K562 (cell line): ENCODE measurements around the gene CACNA2D3. TPM values are rescaled to one million over a fixed set of nuclear protein-coding genes. Genes with fewer than 3 reads are reported as not detected.

Source experiments
- ATAC-seq: fragments of 200-7000 bp; cut with Tn5 transposase; 3 replicates; pipeline ENCODE4 v1.9.1; 2020; ENCODE audit warnings: moderate library complexity
- BruUV-seq: library from RNA; stranded (reverse); fragments of 400-500 nt; replicated peaks from 2 replicates; lab custom pipeline; 2021; lab: Mats Ljungman, UMichigan
- CTCF ChIA-PET: fragments of 300-600 bp; formaldehyde crosslinking; extraction: SDS; loops from one replicate; lab custom pipeline; 2021; ENCODE audit warnings: low intra/inter-chr PET ratio; lab: Yijun Ruan, JAX
- POLR2A ChIA-PET: fragments of 300-600, 350-650 bp; sonication (Branson Sonifier 250); formaldehyde crosslinking; extraction: SDS; loops from one replicate; lab custom pipeline; 2021; ENCODE audit warnings: antibody characterized with exemption, inconsistent platforms; lab: Yijun Ruan, JAX
- DNase-seq, 4 experiments: peaks; one replicate each; pipeline versions ENCODE4 v3.0.0 to v3.0.0-alpha.2; 2011 to 2018; ENCODE audit warnings: low spot score in 3 of 4, mixed read lengths in 3 of 4; ENCODE audit errors: extremely low read depth in 1 of 4
- FAIRE-seq: peaks from 2 replicates; lab custom pipeline; 2011; peaks lifted over from hg19 to GRCh38; lab: Jason Lieb, UNC
- H2AFZ ChIP-seq: 2 replicates; pipeline ENCODE4 v1.6.0; 2011; ENCODE audit warnings: low read depth, low read length, control low read depth, inconsistent platforms
- H3K27ac ChIP-seq: fragments of 200-600 bp; 3 replicates; pipeline ENCODE4 v1.8.0; 2011; ENCODE audit warnings: low read depth, mild to moderate bottlenecking, control low read depth, inconsistent platforms, low read length, moderate library complexity, mixed read lengths; ENCODE audit errors: extremely low read depth
- H3K27me3 ChIP-seq, 2 experiments: fragments of 300-600 bp in 1 of 2; 2 replicates in 1 of 2; 3 replicates in 1 of 2; pipeline versions ENCODE4 v1.6.0 to v1.8.0; 2011; ENCODE audit warnings: inconsistent platforms in 2 of 2, low read length in 2 of 2, mild to moderate bottlenecking in 1 of 2, mixed read lengths in 1 of 2, moderate library complexity in 1 of 2; ENCODE audit not compliant: control insufficient read depth in 2 of 2, insufficient read depth in 2 of 2
- H3K36me3 ChIP-seq: fragments of 300-600 bp; 3 replicates; pipeline ENCODE4 v1.8.0; 2011; ENCODE audit warnings: mild to moderate bottlenecking, low read length, inconsistent platforms; ENCODE audit not compliant: control insufficient read depth, insufficient read depth
- H3K4me1 ChIP-seq, 2 experiments: fragments of 200-600 bp in 1 of 2; replicated peaks in 1 of 2; 2 replicates in 1 of 2; 3 replicates in 1 of 2; pipeline versions ENCODE4 v1.5.1 to v1.8.0; 2011; ENCODE audit warnings: inconsistent platforms in 2 of 2, low read length in 2 of 2, mild to moderate bottlenecking in 1 of 2, mixed read lengths in 1 of 2, moderate library complexity in 1 of 2; ENCODE audit not compliant: control insufficient read depth in 2 of 2, insufficient read depth in 2 of 2
- H3K4me2 ChIP-seq: 2 replicates; pipeline ENCODE4 v1.6.1; 2011; ENCODE audit warnings: low read length, control low read depth, inconsistent platforms, mixed read lengths; ENCODE audit not compliant: insufficient read depth
- H3K4me3 ChIP-seq: fragments of 200-600 bp; sonication (generic), shearing (Covaris generic); 2 replicates; pipeline ENCODE4 v1.5.1; 2016; ENCODE audit warnings: control low read depth, inconsistent platforms
- H3K79me2 ChIP-seq: fragments of 200-600 bp; 3 replicates; pipeline ENCODE4 v1.8.0; 2011; ENCODE audit warnings: low read length, inconsistent platforms; ENCODE audit not compliant: control insufficient read depth, insufficient read depth
- H3K9ac ChIP-seq, 2 experiments: 2 replicates each; pipeline versions ENCODE4 v1.6.0 to v1.6.1; 2011; ENCODE audit warnings: low read depth in 2 of 2, low read length in 2 of 2, control low read depth in 1 of 2, inconsistent platforms in 1 of 2, mild to moderate bottlenecking in 1 of 2, mixed read lengths in 1 of 2; ENCODE audit not compliant: insufficient read depth in 1 of 2
- H3K9me1 ChIP-seq: one replicate; pipeline ENCODE4 v1.6.0; 2011; ENCODE audit warnings: inconsistent platforms, mild to moderate bottlenecking, low read length, moderate library complexity; ENCODE audit not compliant: control insufficient read depth, insufficient read depth
- H3K9me3 ChIP-seq: replicated peaks from 2 replicates; pipeline ENCODE4 v1.5.1; 2011; ENCODE audit warnings: low read depth, low read length, inconsistent platforms; ENCODE audit not compliant: control insufficient read depth, insufficient read depth
- H4K20me1 ChIP-seq: replicated peaks from 2 replicates; pipeline ENCODE4 v1.6.1; 2011; ENCODE audit warnings: low read length, inconsistent platforms, mixed read lengths; ENCODE audit not compliant: control insufficient read depth, insufficient read depth
- CBFB ChIP-seq: sonication (generic); formaldehyde crosslinking; IDR thresholded peaks from 2 replicates; pipeline ENCODE4 v1.4.0; 2020; ENCODE audit warnings: mild to moderate bottlenecking, missing genetic modification reagents
- ESRRB ChIP-seq: fragments of 250-450 bp; sonication (Bioruptor Pico); IDR thresholded peaks from 2 replicates; pipeline ENCODE4 v1.5.0; 2020; ENCODE audit warnings: mild to moderate bottlenecking, moderate library complexity, borderline replicate concordance
- HMG20A ChIP-seq: fragments of 450-650 bp; formaldehyde crosslinking; conservative IDR thresholded peaks from 2 replicates; pipeline ENCODE4 v1.4.0; 2020; ENCODE audit warnings: mild to moderate bottlenecking, mixed read lengths
- KAT2B ChIP-seq: IDR thresholded peaks from one replicate; pipeline ENCODE4 v1.6.1; 2012; ENCODE audit warnings: low read depth, mild to moderate bottlenecking, control low read depth, inconsistent platforms, low read length, moderate library complexity
- LEF1 ChIP-seq: fragments of 450-650 bp; IDR thresholded peaks from 2 replicates; pipeline ENCODE4 v1.6.1; 2016; ENCODE audit warnings: mild to moderate bottlenecking
- MEF2A ChIP-seq: IDR thresholded peaks from 2 replicates; pipeline ENCODE4 v1.6.1; 2011; ENCODE audit warnings: low read depth, mild to moderate bottlenecking, low read length, moderate library complexity; ENCODE audit not compliant: control insufficient read depth
- NCOA4 ChIP-seq: fragments of 450-650 bp; IDR thresholded peaks from 2 replicates; pipeline ENCODE4 v1.6.1; 2018; ENCODE audit warnings: mild to moderate bottlenecking; ENCODE audit not compliant: partially characterized antibody
- PRMT5 ChIP-seq: sonication (generic); formaldehyde crosslinking; IDR thresholded peaks from 2 replicates; pipeline ENCODE4 v1.5.0; 2020; ENCODE audit warnings: missing genetic modification reagents
- SRSF7 ChIP-seq: fragments of 200-400 bp; formaldehyde crosslinking; optimal IDR thresholded peaks from 2 replicates; pipeline ENCODE3; 2017; ENCODE audit warnings: mild to moderate bottlenecking, low read depth, low read length
- ZNF239 ChIP-seq: fragments of 250-450 bp; sonication (Bioruptor Pico); IDR thresholded peaks from 2 replicates; pipeline ENCODE4 v1.4.0; 2020; ENCODE audit warnings: mild to moderate bottlenecking
- ZNF347 ChIP-seq: fragments of 450-650 bp; formaldehyde crosslinking; IDR thresholded peaks from 2 replicates; pipeline ENCODE4 v1.4.0; 2020; ENCODE audit warnings: low read depth, mild to moderate bottlenecking, moderate library complexity
- WGBS: fragments of 100-300 bp; shearing (Covaris generic); methylation state at CpG from one replicate; pipeline ENCODE4 v1.1.6; 2016; ENCODE audit warnings: low coverage, mixed read lengths; ENCODE audit not compliant: insufficient coverage; ENCODE audit errors: missing lambda C conversion rate; 5-methylcytosine and 5-hydroxymethylcytosine counted together
- in situ Hi-C: fragments of 300-500 bp; cut with MboI; formaldehyde crosslinking; loops from 4 replicates; pipeline ENCODE4 v1.15.0; 2018; ENCODE audit warnings: inconsistent platforms, mixed read lengths
- intact Hi-C: fragments of 100-400 bp; cut with micrococcal nuclease; formaldehyde crosslinking; loops from 2 replicates; pipeline ENCODE4 v1.14.2; 2022
- polyA plus RNA-seq, 8 experiments: library from polyadenylated mRNA; depleted of rRNA in 4 of 8; stranded (reverse) in 5 of 8; unstranded in 3 of 8; fragments of >200 nt; fragmentation: Nextera tagmentation in 2 of 8; fragmentation: Illumina TruSeq in 1 of 8; extraction: Ambion mirVana in 2 of 8; extraction: Trizol in 1 of 8; gene quantifications; 2 replicates each; pipeline versions ENCODE4 v1.2.1 to v1.2.3, GENCODE V29; 2011 to 2014; ENCODE audit warnings: inconsistent platforms in 1 of 8, missing spikeins in 1 of 8
- total RNA-seq, 7 experiments: library from RNA; depleted of rRNA in 6 of 7; stranded (reverse); fragments of >200 nt in 6 of 7; fragmentation: Illumina TruSeq in 2 of 7; extraction: Trizol in 2 of 7; gene quantifications; 2 replicates each; pipeline versions ENCODE4 v1.2.1 to v1.2.3, GENCODE V29; 2011 to 2021; ENCODE audit warnings: low replicate concordance in 1 of 7
- TF ChIP-seq, protein P1 (sequence below): IDR thresholded peaks from 2 replicates; pipeline ENCODE4 v1.6.1; 2014; ENCODE audit warnings: antibody characterized with exemption
- TF ChIP-seq, protein P2 (sequence below): fragments of 250-450 bp; sonication (Bioruptor Pico); IDR thresholded peaks from 2 replicates; pipeline ENCODE4 v1.5.0; 2020; ENCODE audit warnings: mild to moderate bottlenecking, borderline replicate concordance
- TF ChIP-seq, protein P3 (sequence below): sonication (generic); formaldehyde crosslinking; IDR thresholded peaks from 2 replicates; pipeline ENCODE4 v1.8.0; 2022; ENCODE audit warnings: missing genetic modification reagents, mild to moderate bottlenecking, borderline replicate concordance
- TF ChIP-seq, protein P4 (sequence below): IDR thresholded peaks from 3 replicates; pipeline ENCODE4 v1.6.1; 2011; ENCODE audit warnings: borderline replicate concordance, mild to moderate bottlenecking, moderate library complexity; ENCODE audit not compliant: insufficient read length; ENCODE audit errors: extremely low read depth

Gene CACNA2D3
- total and polyA plus RNA-seq, 9 of the 15 experiments (the other 6 are each of a cell fraction or from before 2014, with no cell fraction given), result 0.01 TPM; not detected in 8

DNA sequence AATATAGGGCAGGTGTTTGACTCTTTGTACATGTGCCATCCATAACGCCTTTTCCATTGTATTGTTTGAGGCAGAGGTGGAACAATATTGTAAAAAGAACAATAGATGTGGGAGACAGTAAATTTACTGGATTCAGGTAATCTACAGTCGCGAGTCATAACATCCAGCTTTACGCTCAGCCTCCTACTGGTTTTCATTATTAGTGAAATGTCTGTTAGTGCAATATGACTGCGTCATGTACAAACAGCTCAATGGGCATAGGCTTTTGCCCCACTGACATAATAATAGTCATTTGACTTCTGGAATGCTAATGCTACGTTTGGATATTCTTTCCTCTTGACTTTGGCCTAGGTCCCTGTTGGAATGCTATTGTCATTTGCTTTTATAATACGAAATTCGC lies 9.5 kb downstream of the CACNA2D3 start:
- ChIA-PET POLR2A (no interaction called here), CTCF (no interaction called here)
- Histone ChIP-seq H2AFZ (no peak overlapping the region), H3K79me2 (no peaks in the 10 kb centered on the region), H3K4me1 (no peaks in the 10 kb centered on the region), H3K9me1 (no peaks in the 10 kb centered on the region), H4K20me1 (no peaks in the 10 kb centered on the region), H3K9me3 (no peaks in the 10 kb centered on the region), H3K4me2 (no peak overlapping the region), H3K4me3 (no peak overlapping the region), H3K27me3 (no peaks in the 10 kb centered on the region; a peak in 1 of 5 replicates), H3K27ac (no peak overlapping the region), H3K36me3 (no peaks in the 10 kb centered on the region), H3K9ac (no peak overlapping the region)
- in situ Hi-C loops (no loop called here), intact Hi-C loops (no loop called here)
- no peak for ATAC-seq
- DNase-seq, result no peak
- no TSS peak for BruUV-seq
- WGBS, result 1% methylated on average over 8 of the region's 8 CpGs
- no peak for FAIRE-seq
- TF ChIP-seq SRSF7 (no peak), MEF2A (no peak), ZNF347 (CRISPR knock-in tag) (no peak), NCOA4 (no peak), ESRRB (no peak), KAT2B (no peak), HMG20A (no peak), LEF1 (no peak), ZNF239 (CRISPR knock-in tag) (no peak), CBFB (CRISPR knock-in tag) (no peak), PRMT5 (no peak)
- TF ChIP-seq, protein P1, sequence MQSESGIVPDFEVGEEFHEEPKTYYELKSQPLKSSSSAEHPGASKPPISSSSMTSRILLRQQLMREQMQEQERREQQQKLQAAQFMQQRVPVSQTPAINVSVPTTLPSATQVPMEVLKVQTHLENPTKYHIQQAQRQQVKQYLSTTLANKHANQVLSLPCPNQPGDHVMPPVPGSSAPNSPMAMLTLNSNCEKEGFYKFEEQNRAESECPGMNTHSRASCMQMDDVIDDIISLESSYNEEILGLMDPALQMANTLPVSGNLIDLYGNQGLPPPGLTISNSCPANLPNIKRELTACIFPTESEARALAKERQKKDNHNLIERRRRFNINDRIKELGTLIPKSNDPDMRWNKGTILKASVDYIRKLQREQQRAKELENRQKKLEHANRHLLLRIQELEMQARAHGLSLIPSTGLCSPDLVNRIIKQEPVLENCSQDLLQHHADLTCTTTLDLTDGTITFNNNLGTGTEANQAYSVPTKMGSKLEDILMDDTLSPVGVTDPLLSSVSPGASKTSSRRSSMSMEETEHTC, result no peak
- TF ChIP-seq, protein P2, sequence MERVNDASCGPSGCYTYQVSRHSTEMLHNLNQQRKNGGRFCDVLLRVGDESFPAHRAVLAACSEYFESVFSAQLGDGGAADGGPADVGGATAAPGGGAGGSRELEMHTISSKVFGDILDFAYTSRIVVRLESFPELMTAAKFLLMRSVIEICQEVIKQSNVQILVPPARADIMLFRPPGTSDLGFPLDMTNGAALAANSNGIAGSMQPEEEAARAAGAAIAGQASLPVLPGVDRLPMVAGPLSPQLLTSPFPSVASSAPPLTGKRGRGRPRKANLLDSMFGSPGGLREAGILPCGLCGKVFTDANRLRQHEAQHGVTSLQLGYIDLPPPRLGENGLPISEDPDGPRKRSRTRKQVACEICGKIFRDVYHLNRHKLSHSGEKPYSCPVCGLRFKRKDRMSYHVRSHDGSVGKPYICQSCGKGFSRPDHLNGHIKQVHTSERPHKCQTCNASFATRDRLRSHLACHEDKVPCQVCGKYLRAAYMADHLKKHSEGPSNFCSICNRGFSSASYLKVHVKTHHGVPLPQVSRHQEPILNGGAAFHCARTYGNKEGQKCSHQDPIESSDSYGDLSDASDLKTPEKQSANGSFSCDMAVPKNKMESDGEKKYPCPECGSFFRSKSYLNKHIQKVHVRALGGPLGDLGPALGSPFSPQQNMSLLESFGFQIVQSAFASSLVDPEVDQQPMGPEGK (CRISPR knock-in tag), result no peak
- TF ChIP-seq, protein P3, sequence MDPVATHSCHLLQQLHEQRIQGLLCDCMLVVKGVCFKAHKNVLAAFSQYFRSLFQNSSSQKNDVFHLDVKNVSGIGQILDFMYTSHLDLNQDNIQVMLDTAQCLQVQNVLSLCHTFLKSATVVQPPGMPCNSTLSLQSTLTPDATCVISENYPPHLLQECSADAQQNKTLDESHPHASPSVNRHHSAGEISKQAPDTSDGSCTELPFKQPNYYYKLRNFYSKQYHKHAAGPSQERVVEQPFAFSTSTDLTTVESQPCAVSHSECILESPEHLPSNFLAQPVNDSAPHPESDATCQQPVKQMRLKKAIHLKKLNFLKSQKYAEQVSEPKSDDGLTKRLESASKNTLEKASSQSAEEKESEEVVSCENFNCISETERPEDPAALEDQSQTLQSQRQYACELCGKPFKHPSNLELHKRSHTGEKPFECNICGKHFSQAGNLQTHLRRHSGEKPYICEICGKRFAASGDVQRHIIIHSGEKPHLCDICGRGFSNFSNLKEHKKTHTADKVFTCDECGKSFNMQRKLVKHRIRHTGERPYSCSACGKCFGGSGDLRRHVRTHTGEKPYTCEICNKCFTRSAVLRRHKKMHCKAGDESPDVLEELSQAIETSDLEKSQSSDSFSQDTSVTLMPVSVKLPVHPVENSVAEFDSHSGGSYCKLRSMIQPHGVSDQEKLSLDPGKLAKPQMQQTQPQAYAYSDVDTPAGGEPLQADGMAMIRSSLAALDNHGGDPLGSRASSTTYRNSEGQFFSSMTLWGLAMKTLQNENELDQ, result no peak
- TF ChIP-seq, protein P4, sequence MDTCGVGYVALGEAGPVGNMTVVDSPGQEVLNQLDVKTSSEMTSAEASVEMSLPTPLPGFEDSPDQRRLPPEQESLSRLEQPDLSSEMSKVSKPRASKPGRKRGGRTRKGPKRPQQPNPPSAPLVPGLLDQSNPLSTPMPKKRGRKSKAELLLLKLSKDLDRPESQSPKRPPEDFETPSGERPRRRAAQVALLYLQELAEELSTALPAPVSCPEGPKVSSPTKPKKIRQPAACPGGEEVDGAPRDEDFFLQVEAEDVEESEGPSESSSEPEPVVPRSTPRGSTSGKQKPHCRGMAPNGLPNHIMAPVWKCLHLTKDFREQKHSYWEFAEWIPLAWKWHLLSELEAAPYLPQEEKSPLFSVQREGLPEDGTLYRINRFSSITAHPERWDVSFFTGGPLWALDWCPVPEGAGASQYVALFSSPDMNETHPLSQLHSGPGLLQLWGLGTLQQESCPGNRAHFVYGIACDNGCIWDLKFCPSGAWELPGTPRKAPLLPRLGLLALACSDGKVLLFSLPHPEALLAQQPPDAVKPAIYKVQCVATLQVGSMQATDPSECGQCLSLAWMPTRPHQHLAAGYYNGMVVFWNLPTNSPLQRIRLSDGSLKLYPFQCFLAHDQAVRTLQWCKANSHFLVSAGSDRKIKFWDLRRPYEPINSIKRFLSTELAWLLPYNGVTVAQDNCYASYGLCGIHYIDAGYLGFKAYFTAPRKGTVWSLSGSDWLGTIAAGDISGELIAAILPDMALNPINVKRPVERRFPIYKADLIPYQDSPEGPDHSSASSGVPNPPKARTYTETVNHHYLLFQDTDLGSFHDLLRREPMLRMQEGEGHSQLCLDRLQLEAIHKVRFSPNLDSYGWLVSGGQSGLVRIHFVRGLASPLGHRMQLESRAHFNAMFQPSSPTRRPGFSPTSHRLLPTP, result no peak
